ENCODE data around the gene CCNL2. TPM values are rescaled to one million over a fixed set of nuclear protein-coding genes. Genes with fewer than 3 reads are reported as not detected.
"Not testable (repeated sequence)": the region's sequence is repeated elsewhere in the genome, so short reads cannot be mapped to it uniquely, and the experiment has no call there.

The CCNL2 gene
- total RNA-seq, 1 donor from 2014 or later, result 386 TPM

GRCh38 chr1:1370771-1371300, 28.3 kb downstream of the CCNL2 start:
- Mint-ChIP-seq H3K4me3 (ENCODE audit: low read depth) (no peak overlapping the region), H3K27ac (no peak overlapping the region), H3K27me3 (no peaks in the 10 kb centered on the region), H3K9me3 (ENCODE audit: low read depth) (no peaks in the 10 kb centered on the region), H3K36me3 (ENCODE audit: insufficient read depth) (peaks cover 3% of the 10 kb centered on the region), H3K4me1 (ENCODE audit: low read depth) (peaks cover 3% of the 10 kb centered on the region)
- TF ChIP-seq, protein P1, sequence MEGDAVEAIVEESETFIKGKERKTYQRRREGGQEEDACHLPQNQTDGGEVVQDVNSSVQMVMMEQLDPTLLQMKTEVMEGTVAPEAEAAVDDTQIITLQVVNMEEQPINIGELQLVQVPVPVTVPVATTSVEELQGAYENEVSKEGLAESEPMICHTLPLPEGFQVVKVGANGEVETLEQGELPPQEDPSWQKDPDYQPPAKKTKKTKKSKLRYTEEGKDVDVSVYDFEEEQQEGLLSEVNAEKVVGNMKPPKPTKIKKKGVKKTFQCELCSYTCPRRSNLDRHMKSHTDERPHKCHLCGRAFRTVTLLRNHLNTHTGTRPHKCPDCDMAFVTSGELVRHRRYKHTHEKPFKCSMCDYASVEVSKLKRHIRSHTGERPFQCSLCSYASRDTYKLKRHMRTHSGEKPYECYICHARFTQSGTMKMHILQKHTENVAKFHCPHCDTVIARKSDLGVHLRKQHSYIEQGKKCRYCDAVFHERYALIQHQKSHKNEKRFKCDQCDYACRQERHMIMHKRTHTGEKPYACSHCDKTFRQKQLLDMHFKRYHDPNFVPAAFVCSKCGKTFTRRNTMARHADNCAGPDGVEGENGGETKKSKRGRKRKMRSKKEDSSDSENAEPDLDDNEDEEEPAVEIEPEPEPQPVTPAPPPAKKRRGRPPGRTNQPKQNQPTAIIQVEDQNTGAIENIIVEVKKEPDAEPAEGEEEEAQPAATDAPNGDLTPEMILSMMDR (IDR thresholded peaks at IDR 0.05; ENCODE audit: unreplicated experiment), result no peak
- DNase-seq (ENCODE audit: low spot score, unreplicated experiment), result no peak

- not testable (repeated sequence) for DNase-seq (ENCODE audit: low spot score, unreplicated experiment)
These were observed 29.0 kb downstream of the CCNL2 start for GRCh38 chr1:1370094-1370493.

DNA sequence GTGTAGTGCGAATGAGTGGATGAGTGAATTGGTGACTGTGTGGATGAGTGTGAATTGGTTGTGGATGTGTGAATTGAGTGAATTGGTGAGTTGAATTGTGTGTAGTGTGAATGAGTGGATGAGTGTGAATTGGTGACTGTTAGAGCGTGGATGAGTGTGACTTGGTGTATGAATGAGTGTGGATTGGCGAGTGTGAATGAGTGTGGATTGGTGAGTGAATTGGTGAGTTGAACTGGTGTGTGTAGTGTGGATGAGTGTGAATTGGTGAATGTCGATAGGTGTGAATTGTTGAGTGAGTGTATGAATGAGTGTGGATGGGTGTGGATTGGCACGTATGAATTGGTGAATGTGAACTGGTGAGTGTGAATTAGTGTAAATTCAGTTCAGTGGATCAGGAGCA, 31.8 kb downstream of the CCNL2 start:
- Mint-ChIP-seq H3K4me3 (ENCODE audit: low read depth) (no peak overlapping the region), H3K27ac (no peak overlapping the region), H3K4me1 (ENCODE audit: low read depth) (no peaks in the 10 kb centered on the region), H3K36me3 (ENCODE audit: insufficient read depth) (peaks cover 1% of the 10 kb centered on the region), H3K9me3 (ENCODE audit: low read depth) (no peaks in the 10 kb centered on the region), H3K27me3 (no peaks in the 10 kb centered on the region)
- no peak for DNase-seq (ENCODE audit: low spot score, unreplicated experiment)
- TF ChIP-seq, protein P1 (IDR thresholded peaks at IDR 0.05; ENCODE audit: unreplicated experiment), result no peak

More at GRCh38 chr1:1370094-1370493, 29.0 kb downstream of the CCNL2 start:
- H3K36me3 Mint-ChIP-seq (ENCODE audit: insufficient read depth); H3K27ac Mint-ChIP-seq; H3K9me3 Mint-ChIP-seq (ENCODE audit: low read depth); H3K4me1 Mint-ChIP-seq (ENCODE audit: low read depth); H3K27me3 Mint-ChIP-seq: not testable (repeated sequence)
- H3K4me3 Mint-ChIP-seq (ENCODE audit: low read depth), result peak overlapping the region; percentile 14

GRCh38 chr1:1366699-1367066, 32.5 kb downstream of the CCNL2 start:
- Mint-ChIP-seq H3K4me1 (ENCODE audit: low read depth) (peaks cover 2% of the 10 kb centered on the region), H3K4me3 (ENCODE audit: low read depth) (no peak overlapping the region), H3K36me3 (ENCODE audit: insufficient read depth) (no peaks in the 10 kb centered on the region), H3K9me3 (ENCODE audit: low read depth) (no peaks in the 10 kb centered on the region), H3K27ac (no peak overlapping the region), H3K27me3 (peaks cover 4% of the 10 kb centered on the region)
- DNase-seq (ENCODE audit: low spot score, unreplicated experiment), result no peak
- TF ChIP-seq, protein P1 (IDR thresholded peaks at IDR 0.05; ENCODE audit: unreplicated experiment), result no peak

- Mint-ChIP-seq H3K4me3 (ENCODE audit: low read depth) (no peak overlapping the region), H3K27ac (no peak overlapping the region), H3K27me3 (peaks cover 4% of the 10 kb centered on the region), H3K4me1 (ENCODE audit: low read depth) (peaks cover 2% of the 10 kb centered on the region), H3K36me3 (ENCODE audit: insufficient read depth) (no peaks in the 10 kb centered on the region), H3K9me3 (ENCODE audit: low read depth) (no peaks in the 10 kb centered on the region)
- no peak for DNase-seq (ENCODE audit: low spot score, unreplicated experiment)
- TF ChIP-seq, protein P1 (IDR thresholded peaks at IDR 0.05; ENCODE audit: unreplicated experiment), result no peak
These were observed 33.0 kb downstream of the CCNL2 start for GRCh38 chr1:1365875-1366698.

DNA sequence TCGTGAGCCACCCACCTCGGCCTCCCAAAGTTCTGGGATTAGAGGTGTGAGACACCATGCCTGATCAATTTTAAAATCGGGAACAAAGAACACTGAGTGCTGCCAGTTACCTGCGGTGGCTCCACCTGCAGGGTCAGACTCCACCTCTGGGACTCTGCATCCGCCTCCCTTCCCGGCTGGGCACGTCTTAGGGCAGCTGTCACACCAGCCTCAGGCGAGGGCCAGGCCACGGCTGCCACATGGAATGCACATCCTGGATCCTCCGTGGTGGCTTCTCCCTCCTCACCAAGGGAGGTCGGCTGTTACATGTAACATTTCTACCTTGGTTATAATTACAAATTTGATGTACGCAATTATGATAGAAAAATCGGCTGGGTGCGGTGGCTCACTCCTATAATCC, 34.9 kb downstream of the CCNL2 start:
- no peaks in the 10 kb centered on the region for H3K36me3 Mint-ChIP-seq (ENCODE audit: insufficient read depth)
- TF ChIP-seq, protein P1 (IDR thresholded peaks at IDR 0.05; ENCODE audit: unreplicated experiment), result no peak
- H3K27ac Mint-ChIP-seq, result no peak overlapping the region
- DNase-seq (ENCODE audit: low spot score, unreplicated experiment), result no peak
- peaks cover 5% of the 10 kb centered on the region for H3K4me1 Mint-ChIP-seq (ENCODE audit: low read depth)
- no peaks in the 10 kb centered on the region for H3K9me3 Mint-ChIP-seq (ENCODE audit: low read depth)
- H3K4me3 Mint-ChIP-seq (ENCODE audit: low read depth), result no peak overlapping the region
- peaks cover 10% of the 10 kb centered on the region for H3K27me3 Mint-ChIP-seq

Data from progenitor cell of endocrine pancreas (in vitro differentiated cells).